ENCODE data around the gene SFR1. TPM values are rescaled to one million over a fixed set of nuclear protein-coding genes. Genes with fewer than 3 reads are reported as not detected.
"Not testable (repeated sequence)": the region's sequence is repeated elsewhere in the genome, so short reads cannot be mapped to it uniquely, and the experiment has no call there.

SFR1 gene
- polyA plus RNA-seq, 4 donors = 10.8 to 13.3 (median 11.9) TPM

- DNase-seq (ENCODE audit: low read depth in 4 of 4, low spot score in 3 of 4) = no peak
Measured at GRCh38 chr10:104155591-104155990, 33.6 kb downstream of the SFR1 start.

- no peak for DNase-seq (ENCODE audit: low read depth in 4 of 4, low spot score in 3 of 4)
Measured at GRCh38 chr10:104170610-104171254, 48.8 kb downstream of the SFR1 start.

DNA sequence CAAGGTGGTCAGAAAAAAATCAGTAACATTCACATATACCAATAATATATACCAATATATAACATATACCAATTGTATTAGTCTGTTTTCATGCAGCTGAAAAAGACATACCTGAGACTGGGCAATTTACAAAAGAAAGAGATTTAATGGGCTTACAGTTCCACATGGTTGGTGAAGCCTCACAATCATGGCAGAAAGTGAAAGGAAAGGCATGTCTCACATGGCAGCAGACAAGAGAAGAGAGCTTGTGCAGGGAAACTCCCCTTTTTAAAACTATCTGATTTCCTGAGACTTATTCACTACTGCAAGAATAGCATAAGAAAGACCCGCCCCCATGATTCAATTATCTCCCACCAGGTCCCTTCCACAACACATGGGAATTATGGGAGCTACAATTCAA is 52.2 kb downstream of the SFR1 start:
- DNase-seq (ENCODE audit: low read depth in 4 of 4, low spot score in 3 of 4) = not testable (repeated sequence)

Other genes with a start within 250 kb of the SFR1 start
- 10 to 100 TPM; 24.8 to 27.6 (median 27.3) TPM for gene STN1, start 204.0 kb upstream of the SFR1 start, polyA plus RNA-seq (ENCODE audit: insufficient read length in 4 of 4)
- 10 to 100 TPM; 56.5 to 71.2 (median 66.4) TPM for gene SLK, start 155.0 kb upstream of the SFR1 start, polyA plus RNA-seq (ENCODE audit: insufficient read length in 4 of 4)
- gene COL17A1, start 36.3 kb upstream of the SFR1 start, polyA plus RNA-seq (ENCODE audit: insufficient read length in 4 of 4) = under 1 TPM; 0.30 to 0.93 (median 0.57) TPM
- 10 to 100 TPM; 13.8 to 20.5 (median 14.3) TPM for gene CFAP43, start 110.2 kb downstream of the SFR1 start, polyA plus RNA-seq (ENCODE audit: insufficient read length in 4 of 4)
- 100 to 1,000 TPM in 2 of 4 donors, 10 to 100 TPM in 2; 93.7 to 108 (median 99.5) TPM for gene GSTO1, start 132.7 kb downstream of the SFR1 start, polyA plus RNA-seq (ENCODE audit: insufficient read length in 4 of 4)
- 10 to 100 TPM; 27.9 to 34.1 (median 31.4) TPM for gene GSTO2, start 147.0 kb downstream of the SFR1 start, polyA plus RNA-seq (ENCODE audit: insufficient read length in 4 of 4)
- gene ITPRIP, start 216.3 kb downstream of the SFR1 start, polyA plus RNA-seq (ENCODE audit: insufficient read length in 4 of 4) = 10 to 100 TPM; 10.0 to 13.7 (median 11.3) TPM
- under 1 TPM; 0.35 to 0.49 (median 0.43) TPM for gene CFAP58, start 231.7 kb downstream of the SFR1 start, polyA plus RNA-seq (ENCODE audit: insufficient read length in 4 of 4)